ENCODE results near the gene TUBG2. TPM values are rescaled to one million over a fixed set of nuclear protein-coding genes. Genes with fewer than 3 reads are reported as not detected.
"Not testable (repeated sequence)": the region's sequence is repeated elsewhere in the genome, so short reads cannot be mapped to it uniquely, and the experiment has no call there.

TUBG2 gene
- total RNA-seq = 10 to 100 TPM; 16.5 to 27.9 (median 20.0) TPM

GRCh38 chr17:42659079-42659931 is at the start of gene TUBG2:
Gene TUBG2, plus strand, starts transcription at chr17:42659284. Its CDS starts 220 bp downstream, at chr17:42659504.
- no peak for TF ChIP-seq CTCF (IDR thresholded peaks at IDR 0.05)
- DNase-seq (ENCODE audit: low spot score) (no peak), ATAC-seq (ENCODE audit: low FRiP score) (peak; percentile 91)

- not testable (repeated sequence) for DNase-seq (ENCODE audit: low spot score)
- peak; percentile 42 for ATAC-seq (ENCODE audit: low FRiP score)
These were observed 49.0 kb upstream of the TUBG2 start for GRCh38 chr17:42609814-42610801.

- no peak for TF ChIP-seq CTCF (IDR thresholded peaks at IDR 0.05)
- DNase-seq (ENCODE audit: low spot score) = no peak
- no peak for ATAC-seq (ENCODE audit: low FRiP score)
These were observed 47.1 kb upstream of the TUBG2 start for GRCh38 chr17:42612013-42612412.

GRCh38 chr17:42613699-42614295 is 45.3 kb upstream of the TUBG2 start:
- TF ChIP-seq CTCF (IDR thresholded peaks at IDR 0.05) = no peak
- no peak for ATAC-seq (ENCODE audit: low FRiP score)
- no peak for DNase-seq (ENCODE audit: low spot score)

GRCh38 chr17:42617956-42618431 is 41.1 kb upstream of the TUBG2 start:
- no peak for TF ChIP-seq CTCF (IDR thresholded peaks at IDR 0.05)

GRCh38 chr17:42618442-42619150 is 40.5 kb upstream of the TUBG2 start:
- no peak for ATAC-seq (ENCODE audit: low FRiP score)
- TF ChIP-seq CTCF (IDR thresholded peaks at IDR 0.05) = no peak
- DNase-seq (ENCODE audit: low spot score) = no peak

More at GRCh38 chr17:42617956-42618431, 41.1 kb upstream of the TUBG2 start:
- ATAC-seq (ENCODE audit: low FRiP score) (no peak), DNase-seq (ENCODE audit: low spot score) (no peak)

GRCh38 chr17:42621987-42622386 is 37.1 kb upstream of the TUBG2 start:
- ATAC-seq (ENCODE audit: low FRiP score); DNase-seq (ENCODE audit: low spot score): not testable (repeated sequence)

Data from omental fat pad (tissue), 4 donors.